ENCODE measurements around the gene RBM5.

Gene RBM5

GRCh38 chr3:50102558-50102957 lies 13.8 kb downstream of the RBM5 start:
- TF ChIP-seq CTCF (IDR thresholded peaks at IDR 0.05; ENCODE audit: borderline replicate concordance, insufficient read depth, low read depth, low read length): no peak
- no peak overlapping the region for H3K4me3 ChIP-seq (ENCODE audit: low read depth, low read length)

DNA sequence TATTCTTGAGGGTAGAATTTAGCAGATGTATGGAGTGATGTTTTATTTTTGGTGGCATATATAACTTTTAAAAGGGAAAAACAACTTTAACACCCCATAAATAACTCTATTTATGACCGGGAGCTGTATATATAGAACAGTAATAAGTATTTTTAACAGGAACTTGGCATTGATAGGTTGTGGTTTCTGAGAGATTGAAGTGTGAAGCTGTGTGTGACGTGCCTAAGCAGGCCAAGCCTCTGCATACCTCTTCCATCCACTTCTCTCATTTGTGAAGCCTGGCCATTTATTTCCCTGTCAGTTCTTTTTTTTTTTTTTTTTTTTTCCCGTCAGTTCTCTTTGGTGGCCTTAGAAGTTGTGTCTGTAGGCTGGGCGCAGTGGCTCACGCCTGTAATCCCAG lies 23.0 kb downstream of the RBM5 start:
- no peak for TF ChIP-seq CTCF (IDR thresholded peaks at IDR 0.05; ENCODE audit: borderline replicate concordance, insufficient read depth, low read depth, low read length)
- H3K4me3 ChIP-seq (ENCODE audit: low read depth, low read length): no peak overlapping the region

DNA sequence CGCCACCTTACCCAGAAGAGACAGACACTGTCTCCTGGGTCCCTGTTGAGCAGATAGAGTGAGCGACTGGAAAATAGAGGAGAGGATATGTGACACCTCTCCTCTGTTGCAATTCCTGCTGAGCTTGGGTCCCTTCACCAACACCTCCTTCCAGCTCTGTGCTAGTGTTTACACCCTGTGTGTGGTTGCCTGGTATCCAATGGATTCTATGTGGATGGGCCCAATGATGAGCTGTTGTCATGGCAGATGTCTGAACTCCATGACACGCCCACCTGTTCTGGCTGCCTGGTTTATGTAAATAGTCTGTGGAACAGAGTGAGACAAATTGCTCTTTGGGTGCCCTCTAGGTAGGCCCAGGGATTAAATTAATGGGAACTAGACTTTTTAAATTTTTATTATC lies 23.7 kb downstream of the RBM5 start:
- TF ChIP-seq CTCF (IDR thresholded peaks at IDR 0.05; ENCODE audit: borderline replicate concordance, insufficient read depth, low read depth, low read length): no peak
- no peak overlapping the region for H3K4me3 ChIP-seq (ENCODE audit: low read depth, low read length)

- no peak for TF ChIP-seq CTCF (IDR thresholded peaks at IDR 0.05; ENCODE audit: borderline replicate concordance, insufficient read depth, low read depth, low read length)
- no peak overlapping the region for H3K4me3 ChIP-seq (ENCODE audit: low read depth, low read length)
Measured at GRCh38 chr3:50117120-50117519, 28.4 kb downstream of the RBM5 start.

DNA sequence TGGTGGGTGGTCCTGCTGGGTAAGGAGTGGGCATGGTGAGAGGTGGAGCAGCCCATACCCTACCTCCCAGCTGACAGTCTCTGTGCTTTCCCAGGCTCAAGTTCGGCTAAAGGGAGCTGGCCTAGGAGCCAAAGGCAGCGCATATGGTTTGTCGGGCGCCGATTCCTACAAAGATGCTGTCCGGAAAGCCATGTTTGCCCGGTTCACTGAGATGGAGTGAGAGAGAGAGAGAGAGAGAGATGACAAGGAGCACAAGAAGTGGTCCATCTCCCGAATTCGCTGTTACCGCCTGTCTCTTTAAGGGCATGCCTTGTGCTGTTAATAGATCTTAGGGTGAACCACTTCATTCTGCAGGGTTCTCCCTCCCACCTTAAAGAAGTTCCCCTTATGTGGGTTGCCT lies 29.5 kb downstream of the RBM5 start:
- H3K4me3 ChIP-seq (ENCODE audit: low read depth, low read length): no peak overlapping the region
- no peak for TF ChIP-seq CTCF (IDR thresholded peaks at IDR 0.05; ENCODE audit: borderline replicate concordance, insufficient read depth, low read depth, low read length)

DNA sequence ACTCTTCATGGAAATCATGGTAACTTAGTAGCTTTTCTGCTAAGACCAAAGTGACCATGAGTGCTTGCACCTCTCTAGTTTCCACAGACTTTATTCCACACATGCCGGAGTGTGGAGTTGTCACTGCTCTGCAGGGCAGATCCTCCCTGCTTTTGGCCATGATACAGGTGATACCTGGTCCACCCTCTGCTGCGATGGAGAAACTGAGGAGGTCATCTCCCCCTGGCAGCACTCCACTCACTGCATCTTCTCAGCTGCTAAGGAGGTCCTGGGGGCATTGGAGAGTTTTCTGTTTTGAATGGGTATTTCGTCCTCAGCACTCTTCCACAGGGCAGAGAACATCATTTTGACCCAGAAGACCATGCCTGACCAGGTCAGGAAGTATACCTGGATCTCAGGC lies 31.1 kb downstream of the RBM5 start:
- no peak for TF ChIP-seq CTCF (IDR thresholded peaks at IDR 0.05; ENCODE audit: borderline replicate concordance, insufficient read depth, low read depth, low read length)
- no peak overlapping the region for H3K4me3 ChIP-seq (ENCODE audit: low read depth, low read length)

DNA sequence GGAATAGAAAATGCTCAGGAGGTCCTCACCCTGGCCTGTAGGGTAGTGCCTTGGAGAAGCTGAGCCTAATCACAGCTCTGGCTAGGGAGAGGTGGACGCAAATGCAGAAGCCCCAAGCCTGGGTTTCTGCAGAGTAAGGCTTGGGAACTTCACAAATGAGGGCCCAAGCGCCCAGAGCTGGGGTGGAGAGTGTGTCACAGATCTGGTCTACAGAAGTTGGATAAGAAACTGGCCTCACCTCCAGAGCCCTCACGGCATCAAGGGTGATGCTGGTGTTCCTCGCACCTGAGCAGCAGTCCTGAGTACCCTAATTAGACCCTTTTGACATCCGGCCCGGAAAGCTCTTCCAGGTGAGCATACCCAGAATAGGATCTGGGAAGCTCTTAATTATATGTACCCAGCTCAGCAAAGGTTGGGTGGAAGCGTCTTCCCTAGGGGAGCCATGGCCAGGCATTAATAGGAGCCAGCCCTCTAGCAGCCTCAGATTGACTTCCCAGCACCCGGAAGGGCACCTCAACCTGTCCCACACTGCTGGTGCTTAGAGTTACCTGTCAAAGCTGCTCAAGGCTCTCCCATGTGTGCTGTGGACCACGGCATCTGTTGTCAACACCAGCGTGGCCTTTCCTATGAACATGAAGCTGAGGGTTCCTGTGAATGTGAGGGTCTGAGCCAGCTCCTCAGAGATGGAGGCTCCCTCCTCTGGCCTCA lies 31.8 kb downstream of the RBM5 start:
- TF ChIP-seq CTCF (IDR thresholded peaks at IDR 0.05; ENCODE audit: borderline replicate concordance, insufficient read depth, low read depth, low read length): no peak
- no peak overlapping the region for H3K4me3 ChIP-seq (ENCODE audit: low read depth, low read length)
